WTC11 (cell line): ENCODE results near the gene EXOC4. TPM values are rescaled to one million over a fixed set of nuclear protein-coding genes. Genes with fewer than 3 reads are reported as not detected.

Source experiments
- ATAC-seq: fragments of 200-7000 bp; cut with Tn5 transposase; 2 replicates; pipeline ENCODE4 v1.10.0; 2021; ENCODE audit warnings: mild to moderate bottlenecking, moderate library complexity
- CTCF ChIA-PET: fragments of 300-600 bp; sonication (Branson Sonifier 250); formaldehyde crosslinking; loops from one replicate; lab custom pipeline; 2021; ENCODE audit warnings: antibody characterized with exemption; lab: Charles Lee
- POLR2A ChIA-PET: fragments of 350-600 bp; sonication (Branson Sonifier 250); formaldehyde crosslinking; loops from one replicate; lab custom pipeline; 2021; ENCODE audit warnings: antibody characterized with exemption; lab: Charles Lee
- DNase-seq: peaks from one replicate; pipeline ENCODE4 v3.0.0; 2021; ENCODE audit warnings: low spot score
- H3K27ac Mint-ChIP-seq: 2 replicates; pipeline ENCODE4 v1.8.0; 2021; ENCODE audit warnings: mixed read lengths
- H3K27me3 Mint-ChIP-seq: 2 replicates; pipeline ENCODE4 v1.8.0; 2021; ENCODE audit warnings: low read depth, mild to moderate bottlenecking, moderate library complexity, mixed read lengths
- H3K36me3 Mint-ChIP-seq: 2 replicates; pipeline ENCODE4 v1.8.0; 2021; ENCODE audit warnings: mixed read lengths
- H3K4me1 Mint-ChIP-seq: 2 replicates; pipeline ENCODE4 v1.8.0; 2022; ENCODE audit warnings: mixed read lengths
- H3K4me3 Mint-ChIP-seq: 2 replicates; pipeline ENCODE4 v1.8.0; 2021; ENCODE audit warnings: mild to moderate bottlenecking, moderate library complexity, mixed read lengths
- H3K9me3 Mint-ChIP-seq: 2 replicates; pipeline ENCODE4 v1.8.0; 2021; ENCODE audit warnings: mixed read lengths
- ATF1 ChIP-seq: sonication (generic); formaldehyde crosslinking; IDR thresholded peaks from 2 replicates; pipeline ENCODE4 v1.8.1; 2023; ENCODE audit warnings: mild to moderate bottlenecking, moderate library complexity, missing genetic modification reagents
- ATF6 ChIP-seq: sonication (generic); formaldehyde crosslinking; IDR thresholded peaks from 2 replicates; pipeline ENCODE4 v1.8.1; 2023; ENCODE audit warnings: mild to moderate bottlenecking, missing genetic modification reagents
- CBFB ChIP-seq: sonication (generic); formaldehyde crosslinking; IDR thresholded peaks from 2 replicates; pipeline ENCODE4 v1.8.1; 2022; ENCODE audit warnings: mild to moderate bottlenecking, low read depth, missing genetic modification reagents
- CREB1 ChIP-seq: sonication (generic); formaldehyde crosslinking; IDR thresholded peaks from 2 replicates; pipeline ENCODE4 v1.8.0; 2023; ENCODE audit warnings: mild to moderate bottlenecking, missing genetic modification reagents
- CTCF ChIP-seq: fragments of 200-600 bp; IDR thresholded peaks from 2 replicates; pipeline ENCODE4 v1.8.0; 2022; ENCODE audit warnings: antibody characterized with exemption
- HMGXB4 ChIP-seq: sonication (generic); formaldehyde crosslinking; IDR thresholded peaks from 2 replicates; pipeline ENCODE4 v1.8.1; 2023; ENCODE audit warnings: mild to moderate bottlenecking, moderate library complexity, missing genetic modification reagents
- JAZF1 ChIP-seq: fragments of 250-450 bp; sonication (Bioruptor Pico); IDR thresholded peaks from 2 replicates; pipeline ENCODE4 v1.9.0; 2021; ENCODE audit warnings: moderate library complexity, mild to moderate bottlenecking, inconsistent platforms
- KAT7 ChIP-seq: sonication (generic); formaldehyde crosslinking; IDR thresholded peaks from 2 replicates; pipeline ENCODE4 v1.8.1; 2023; ENCODE audit warnings: missing genetic modification reagents, mild to moderate bottlenecking, borderline replicate concordance
- NR1H2 ChIP-seq: sonication (generic); formaldehyde crosslinking; IDR thresholded peaks from 2 replicates; pipeline ENCODE4 v1.9.0; 2021; ENCODE audit warnings: mild to moderate bottlenecking, moderate library complexity, missing genetic modification reagents
- NR2C2 ChIP-seq: sonication (generic); formaldehyde crosslinking; IDR thresholded peaks from 2 replicates; pipeline ENCODE4 v1.8.0; 2022; ENCODE audit warnings: mild to moderate bottlenecking, missing genetic modification reagents
- OVOL2 ChIP-seq: fragments of 250-450 bp; sonication (Bioruptor Pico); IDR thresholded peaks from 2 replicates; pipeline ENCODE4 v1.9.0; 2021; ENCODE audit warnings: mild to moderate bottlenecking, borderline replicate concordance
- PRRX2 ChIP-seq: fragments of 250-450 bp; sonication (Bioruptor Pico); IDR thresholded peaks from 2 replicates; pipeline ENCODE4 v1.8.0; 2021; ENCODE audit warnings: mild to moderate bottlenecking
- USF1 ChIP-seq: sonication (generic); formaldehyde crosslinking; IDR thresholded peaks from 2 replicates; pipeline ENCODE4 v1.8.0; 2022; ENCODE audit warnings: mild to moderate bottlenecking, missing genetic modification reagents
- ZBTB21 ChIP-seq: sonication (generic); formaldehyde crosslinking; IDR thresholded peaks from 2 replicates; pipeline ENCODE4 v1.8.1; 2023; ENCODE audit warnings: mild to moderate bottlenecking, missing genetic modification reagents, borderline replicate concordance
- ZNF416 ChIP-seq: fragments of 250-450 bp; sonication (Bioruptor Pico); IDR thresholded peaks from 2 replicates; pipeline ENCODE4 v1.9.0; 2021; ENCODE audit warnings: mild to moderate bottlenecking, inconsistent platforms
- ZNF423 ChIP-seq: fragments of 250-450 bp; sonication (Bioruptor Pico); IDR thresholded peaks from 2 replicates; pipeline ENCODE4 v2.1.2; 2022; ENCODE audit warnings: mild to moderate bottlenecking, moderate library complexity
- ZNF425 ChIP-seq: fragments of 250-450 bp; sonication (Bioruptor Pico); conservative IDR thresholded peaks from 2 replicates; pipeline ENCODE4 v1.9.0; 2021; ENCODE audit warnings: mild to moderate bottlenecking
- total RNA-seq: library from RNA; stranded (reverse); gene quantifications from 3 replicates; pipeline ENCODE4 v1.2.3, GENCODE V29; 2021
- TF ChIP-seq, protein P1 (sequence below): sonication (generic); formaldehyde crosslinking; conservative IDR thresholded peaks from 2 replicates; pipeline ENCODE4 v1.8.1; 2022; ENCODE audit warnings: mild to moderate bottlenecking, missing genetic modification reagents

The EXOC4 gene
- total RNA-seq, 1 experiment from 2014 or later: 62.0 TPM

DNA sequence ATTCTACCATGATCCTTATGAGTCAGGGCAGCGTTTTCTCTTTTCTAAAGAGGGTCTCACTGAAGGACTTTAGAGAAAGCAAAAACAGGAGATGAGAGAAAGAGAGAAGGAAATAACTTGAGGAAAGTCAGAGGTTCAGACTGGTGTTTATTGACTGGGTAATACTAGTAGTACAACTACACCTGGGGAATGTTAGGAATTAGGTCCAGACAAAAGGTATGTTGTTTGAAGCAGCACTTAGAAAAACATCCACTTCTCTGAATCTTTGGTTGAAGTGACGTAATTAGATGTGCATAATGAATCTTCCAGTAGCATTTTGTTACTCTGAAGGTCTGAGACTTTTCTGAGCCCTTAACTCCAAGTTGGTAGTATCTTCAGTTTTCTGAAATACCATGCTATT lies 494.0 kb downstream of the EXOC4 start:
- no peaks in the 10 kb centered on the region for H3K9me3 Mint-ChIP-seq
- DNase-seq (no peak), ATAC-seq (peak; percentile 64)
- H3K27me3 Mint-ChIP-seq: no peaks in the 10 kb centered on the region
- TF ChIP-seq ATF1 (no peak), KAT7 (CRISPR knock-in tag) (no peak)
- H3K4me3 Mint-ChIP-seq: no peak overlapping the region
- no peaks in the 10 kb centered on the region for H3K36me3 Mint-ChIP-seq
- peaks cover 49% of the 10 kb centered on the region for H3K4me1 Mint-ChIP-seq
- ChIA-PET POLR2A (no interaction called here), CTCF (no interaction called here)
- peak overlapping the region; percentile 74 for H3K27ac Mint-ChIP-seq

DNA sequence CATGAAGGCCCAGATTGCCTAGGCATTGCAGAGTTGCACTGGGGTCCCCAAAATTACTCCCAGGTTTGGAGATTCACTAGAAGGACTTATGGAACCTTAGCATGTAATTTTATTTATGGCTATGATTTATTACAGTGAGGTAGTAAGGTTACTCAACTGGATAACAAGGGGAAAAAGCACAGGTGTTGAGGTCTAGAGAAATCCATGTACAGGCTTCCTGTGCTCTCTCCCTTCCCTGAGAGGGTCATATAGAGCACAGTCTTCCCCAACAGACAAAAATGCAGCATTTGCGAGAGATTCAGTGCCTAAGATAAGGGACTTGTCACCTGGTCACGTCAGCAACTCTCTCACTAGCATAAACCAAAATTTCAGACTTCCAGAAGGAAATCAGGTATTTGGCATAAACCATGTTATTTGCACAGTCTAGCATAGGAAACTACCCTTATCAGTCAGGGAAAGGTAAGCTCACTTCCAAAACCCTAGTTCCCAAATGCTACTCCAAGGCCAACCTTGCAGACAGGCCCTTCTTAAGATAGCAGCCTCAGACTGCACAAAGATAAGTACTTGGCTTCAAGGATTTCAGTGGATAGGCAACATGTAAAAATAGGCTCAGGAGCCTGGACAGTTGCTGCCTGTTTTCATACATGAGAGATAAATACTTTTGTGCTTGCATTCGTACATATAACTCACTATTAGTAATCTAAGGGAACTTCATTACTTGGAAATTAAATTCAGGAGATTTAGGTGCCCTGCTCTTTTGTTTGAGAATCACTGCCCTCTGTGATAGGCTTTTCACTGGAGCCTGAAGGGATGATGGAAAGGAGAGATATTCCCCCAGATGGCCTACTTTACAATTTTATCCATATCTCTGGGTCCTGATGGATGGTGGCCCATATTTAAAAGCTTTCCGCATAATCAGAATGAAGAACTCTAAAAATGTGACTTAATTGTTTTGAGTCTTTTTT lies 495.8 kb downstream of the EXOC4 start:
- Mint-ChIP-seq H3K27me3 (no peaks in the 10 kb centered on the region), H3K4me1 (peaks cover 42% of the 10 kb centered on the region)

DNA sequence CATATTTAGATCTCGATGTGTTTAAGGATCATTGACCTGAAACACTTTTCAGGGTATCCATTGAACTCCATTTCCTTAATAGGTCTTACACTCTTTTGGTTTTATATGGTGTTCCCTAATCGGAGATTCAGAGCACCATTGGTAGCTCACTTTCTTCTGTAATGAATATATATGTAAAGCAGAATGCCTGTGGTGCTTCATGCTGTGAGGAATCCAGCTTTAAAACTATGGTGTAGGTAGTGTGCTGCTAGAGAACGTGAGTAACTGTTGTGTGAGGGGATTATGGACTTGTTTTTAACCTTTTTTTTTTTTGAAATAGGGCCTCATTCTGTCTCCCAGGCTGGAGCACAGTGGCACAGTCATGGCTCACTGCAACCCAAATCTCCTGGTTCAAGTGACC lies 497.4 kb downstream of the EXOC4 start:
- Mint-ChIP-seq H3K27me3 (no peaks in the 10 kb centered on the region), H3K4me1 (peaks cover 42% of the 10 kb centered on the region), H3K36me3 (no peaks in the 10 kb centered on the region), H3K9me3 (no peaks in the 10 kb centered on the region), H3K27ac (no peak overlapping the region), H3K4me3 (no peak overlapping the region)
- peak; percentile 69 for ATAC-seq
- POLR2A ChIA-PET: no interaction called here
- CTCF ChIA-PET: interaction anchor here (1.4 kb wide), 1 partner anchor 46 kb away, joined by 3 read pairs; no protein-coding TSS in a partner anchor
- DNase-seq: no peak
- TF ChIP-seq PRRX2 (CRISPR knock-in tag): no peak
- no peak for TF ChIP-seq ZNF423 (CRISPR knock-in tag)
- TF ChIP-seq NR2C2: no peak
- no peak for TF ChIP-seq ZNF416 (CRISPR knock-in tag)
- no peak for TF ChIP-seq CTCF
- TF ChIP-seq CBFB: no peak
- TF ChIP-seq OVOL2: no peak
- no peak for TF ChIP-seq JAZF1 (CRISPR knock-in tag)
- no peak for TF ChIP-seq HMGXB4
- no peak for TF ChIP-seq ZBTB21 (CRISPR knock-in tag)
- no peak for TF ChIP-seq NR1H2 (CRISPR knock-in tag)
- TF ChIP-seq ZNF425 (CRISPR knock-in tag): no peak
- TF ChIP-seq USF1: no peak

More for the DNA sequence above, 495.8 kb downstream of the EXOC4 start:
- CTCF ChIA-PET: no interaction called here
- no peak for ATAC-seq
- H3K36me3 Mint-ChIP-seq: no peaks in the 10 kb centered on the region
- TF ChIP-seq, protein P1, sequence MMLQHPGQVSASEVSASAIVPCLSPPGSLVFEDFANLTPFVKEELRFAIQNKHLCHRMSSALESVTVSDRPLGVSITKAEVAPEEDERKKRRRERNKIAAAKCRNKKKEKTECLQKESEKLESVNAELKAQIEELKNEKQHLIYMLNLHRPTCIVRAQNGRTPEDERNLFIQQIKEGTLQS: no peak
- no peak for TF ChIP-seq ZBTB21 (CRISPR knock-in tag)
- TF ChIP-seq CREB1: no peak
- TF ChIP-seq ATF6 (CRISPR knock-in tag): no peak
- TF ChIP-seq, all 79 proteins: peak for 0
- DNase-seq: no peak
- POLR2A ChIA-PET: no interaction called here
- H3K4me3 Mint-ChIP-seq: no peak overlapping the region
- H3K27ac Mint-ChIP-seq: no peak overlapping the region
- H3K9me3 Mint-ChIP-seq: no peaks in the 10 kb centered on the region
